K562 (cell line): ENCODE data around the gene NUPR1. TPM values are rescaled to one million over a fixed set of nuclear protein-coding genes. Genes with fewer than 3 reads are reported as not detected.

ENCODE experiments used
- ATAC-seq: fragments of 200-7000 bp; cut with Tn5 transposase; 3 replicates; pipeline ENCODE4 v1.9.1; 2020; ENCODE audit warnings: moderate library complexity
- BruUV-seq: library from RNA; stranded (reverse); fragments of 400-500 nt; replicated peaks from 2 replicates; lab custom pipeline; 2021; lab: Mats Ljungman, UMichigan
- CTCF ChIA-PET: fragments of 300-600 bp; formaldehyde crosslinking; extraction: SDS; loops from one replicate; lab custom pipeline; 2021; ENCODE audit warnings: low intra/inter-chr PET ratio; lab: Yijun Ruan, JAX
- POLR2A ChIA-PET: fragments of 300-600, 350-650 bp; sonication (Branson Sonifier 250); formaldehyde crosslinking; extraction: SDS; loops from one replicate; lab custom pipeline; 2021; ENCODE audit warnings: antibody characterized with exemption, inconsistent platforms; lab: Yijun Ruan, JAX
- DNase-seq, 4 experiments: peaks; one replicate each; pipeline versions ENCODE4 v3.0.0 to v3.0.0-alpha.2; 2011 to 2018; ENCODE audit warnings: low spot score in 3 of 4, mixed read lengths in 3 of 4; ENCODE audit errors: extremely low read depth in 1 of 4
- FAIRE-seq: peaks from 2 replicates; lab custom pipeline; 2011; peaks lifted over from hg19 to GRCh38; lab: Jason Lieb, UNC
- H2AFZ ChIP-seq: 2 replicates; pipeline ENCODE4 v1.6.0; 2011; ENCODE audit warnings: low read depth, low read length, control low read depth, inconsistent platforms
- H3K27ac ChIP-seq: fragments of 200-600 bp; 3 replicates; pipeline ENCODE4 v1.8.0; 2011; ENCODE audit warnings: low read depth, mild to moderate bottlenecking, control low read depth, inconsistent platforms, low read length, moderate library complexity, mixed read lengths; ENCODE audit errors: extremely low read depth
- H3K27me3 ChIP-seq, 2 experiments: fragments of 300-600 bp in 1 of 2; 2 replicates in 1 of 2; 3 replicates in 1 of 2; pipeline versions ENCODE4 v1.6.0 to v1.8.0; 2011; ENCODE audit warnings: inconsistent platforms in 2 of 2, low read length in 2 of 2, mild to moderate bottlenecking in 1 of 2, mixed read lengths in 1 of 2, moderate library complexity in 1 of 2; ENCODE audit not compliant: control insufficient read depth in 2 of 2, insufficient read depth in 2 of 2
- H3K36me3 ChIP-seq: fragments of 300-600 bp; 3 replicates; pipeline ENCODE4 v1.8.0; 2011; ENCODE audit warnings: mild to moderate bottlenecking, low read length, inconsistent platforms; ENCODE audit not compliant: control insufficient read depth, insufficient read depth
- H3K4me1 ChIP-seq, 2 experiments: fragments of 200-600 bp in 1 of 2; replicated peaks in 1 of 2; 2 replicates in 1 of 2; 3 replicates in 1 of 2; pipeline versions ENCODE4 v1.5.1 to v1.8.0; 2011; ENCODE audit warnings: inconsistent platforms in 2 of 2, low read length in 2 of 2, mild to moderate bottlenecking in 1 of 2, mixed read lengths in 1 of 2, moderate library complexity in 1 of 2; ENCODE audit not compliant: control insufficient read depth in 2 of 2, insufficient read depth in 2 of 2
- H3K4me2 ChIP-seq: 2 replicates; pipeline ENCODE4 v1.6.1; 2011; ENCODE audit warnings: low read length, control low read depth, inconsistent platforms, mixed read lengths; ENCODE audit not compliant: insufficient read depth
- H3K4me3 ChIP-seq: fragments of 200-600 bp; sonication (generic), shearing (Covaris generic); 2 replicates; pipeline ENCODE4 v1.5.1; 2016; ENCODE audit warnings: control low read depth, inconsistent platforms
- H3K79me2 ChIP-seq: fragments of 200-600 bp; 3 replicates; pipeline ENCODE4 v1.8.0; 2011; ENCODE audit warnings: low read length, inconsistent platforms; ENCODE audit not compliant: control insufficient read depth, insufficient read depth
- H3K9ac ChIP-seq, 2 experiments: 2 replicates each; pipeline versions ENCODE4 v1.6.0 to v1.6.1; 2011; ENCODE audit warnings: low read depth in 2 of 2, low read length in 2 of 2, control low read depth in 1 of 2, inconsistent platforms in 1 of 2, mild to moderate bottlenecking in 1 of 2, mixed read lengths in 1 of 2; ENCODE audit not compliant: insufficient read depth in 1 of 2
- H3K9me1 ChIP-seq: one replicate; pipeline ENCODE4 v1.6.0; 2011; ENCODE audit warnings: inconsistent platforms, mild to moderate bottlenecking, low read length, moderate library complexity; ENCODE audit not compliant: control insufficient read depth, insufficient read depth
- H3K9me3 ChIP-seq: replicated peaks from 2 replicates; pipeline ENCODE4 v1.5.1; 2011; ENCODE audit warnings: low read depth, low read length, inconsistent platforms; ENCODE audit not compliant: control insufficient read depth, insufficient read depth
- H4K20me1 ChIP-seq: replicated peaks from 2 replicates; pipeline ENCODE4 v1.6.1; 2011; ENCODE audit warnings: low read length, inconsistent platforms, mixed read lengths; ENCODE audit not compliant: control insufficient read depth, insufficient read depth
- SETDB1 ChIP-seq: IDR thresholded peaks from one replicate; pipeline ENCODE4 v1.6.1; 2012; ENCODE audit warnings: low read length, control low read depth, inconsistent platforms
- WGBS: fragments of 100-300 bp; shearing (Covaris generic); methylation state at CpG from one replicate; pipeline ENCODE4 v1.1.6; 2016; ENCODE audit warnings: low coverage, mixed read lengths; ENCODE audit not compliant: insufficient coverage; ENCODE audit errors: missing lambda C conversion rate; 5-methylcytosine and 5-hydroxymethylcytosine counted together
- in situ Hi-C: fragments of 300-500 bp; cut with MboI; formaldehyde crosslinking; loops from 4 replicates; pipeline ENCODE4 v1.15.0; 2018; ENCODE audit warnings: inconsistent platforms, mixed read lengths
- intact Hi-C: fragments of 100-400 bp; cut with micrococcal nuclease; formaldehyde crosslinking; loops from 2 replicates; pipeline ENCODE4 v1.14.2; 2022
- polyA plus RNA-seq, 8 experiments: library from polyadenylated mRNA; depleted of rRNA in 4 of 8; stranded (reverse) in 5 of 8; unstranded in 3 of 8; fragments of >200 nt; fragmentation: Nextera tagmentation in 2 of 8; fragmentation: Illumina TruSeq in 1 of 8; extraction: Ambion mirVana in 2 of 8; extraction: Trizol in 1 of 8; gene quantifications; 2 replicates each; pipeline versions ENCODE4 v1.2.1 to v1.2.3, GENCODE V29; 2011 to 2014; ENCODE audit warnings: inconsistent platforms in 1 of 8, missing spikeins in 1 of 8
- total RNA-seq, 7 experiments: library from RNA; depleted of rRNA in 6 of 7; stranded (reverse); fragments of >200 nt in 6 of 7; fragmentation: Illumina TruSeq in 2 of 7; extraction: Trizol in 2 of 7; gene quantifications; 2 replicates each; pipeline versions ENCODE4 v1.2.1 to v1.2.3, GENCODE V29; 2011 to 2021; ENCODE audit warnings: low replicate concordance in 1 of 7
- TF ChIP-seq, protein P1 (sequence below): sonication (generic); formaldehyde crosslinking; IDR thresholded peaks from 2 replicates; pipeline ENCODE4 v1.8.1; 2023; ENCODE audit warnings: mild to moderate bottlenecking, missing genetic modification reagents

Gene NUPR1
- total and polyA plus RNA-seq, 9 of the 15 experiments (the other 6 are each of a cell fraction or from before 2014, with no cell fraction given): 0.07 to 1.5 (median 0.27) TPM

DNA sequence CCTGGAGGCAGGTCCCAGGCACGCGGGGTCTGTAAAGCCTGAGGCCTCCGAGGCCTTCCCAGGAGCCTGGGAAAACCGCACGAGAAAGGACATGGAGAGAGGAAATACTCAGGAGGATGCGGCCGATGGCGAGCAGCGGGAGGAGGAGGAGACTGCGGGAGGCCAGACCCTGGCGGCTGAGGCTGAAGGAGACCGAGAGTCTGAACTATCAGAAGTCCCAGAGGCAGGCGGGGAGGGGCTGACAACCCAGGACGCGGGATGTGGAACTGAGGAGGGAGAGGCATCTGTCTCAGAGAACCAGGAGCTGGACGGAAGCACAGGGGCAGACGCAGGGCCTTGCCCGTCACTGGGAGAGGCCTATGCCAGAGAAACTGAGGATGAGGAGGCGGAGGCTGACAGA, 41.9 kb downstream of the NUPR1 start:
- intact Hi-C loops: no loop called here
- no peaks in the 10 kb centered on the region for H4K20me1 ChIP-seq
- H3K27me3 ChIP-seq: peaks cover 0 to 8% of the 10 kb centered on the region in 2 experiments; a peak in 1 of 5 replicates
- H3K4me2 ChIP-seq: no peak overlapping the region
- no peak for ATAC-seq
- FAIRE-seq: no peak
- no peaks in the 10 kb centered on the region; the same call in 2 of the 3 replicates for H3K79me2 ChIP-seq
- TF ChIP-seq, protein P1, sequence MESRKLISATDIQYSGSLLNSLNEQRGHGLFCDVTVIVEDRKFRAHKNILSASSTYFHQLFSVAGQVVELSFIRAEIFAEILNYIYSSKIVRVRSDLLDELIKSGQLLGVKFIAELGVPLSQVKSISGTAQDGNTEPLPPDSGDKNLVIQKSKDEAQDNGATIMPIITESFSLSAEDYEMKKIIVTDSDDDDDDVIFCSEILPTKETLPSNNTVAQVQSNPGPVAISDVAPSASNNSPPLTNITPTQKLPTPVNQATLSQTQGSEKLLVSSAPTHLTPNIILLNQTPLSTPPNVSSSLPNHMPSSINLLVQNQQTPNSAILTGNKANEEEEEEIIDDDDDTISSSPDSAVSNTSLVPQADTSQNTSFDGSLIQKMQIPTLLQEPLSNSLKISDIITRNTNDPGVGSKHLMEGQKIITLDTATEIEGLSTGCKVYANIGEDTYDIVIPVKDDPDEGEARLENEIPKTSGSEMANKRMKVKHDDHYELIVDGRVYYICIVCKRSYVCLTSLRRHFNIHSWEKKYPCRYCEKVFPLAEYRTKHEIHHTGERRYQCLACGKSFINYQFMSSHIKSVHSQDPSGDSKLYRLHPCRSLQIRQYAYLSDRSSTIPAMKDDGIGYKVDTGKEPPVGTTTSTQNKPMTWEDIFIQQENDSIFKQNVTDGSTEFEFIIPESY (CRISPR knock-in tag): peak; percentile 47; the same call in 1 of the 2 replicates
- no peak for TF ChIP-seq SETDB1
- H3K4me1 ChIP-seq: peaks cover 13 to 52% of the 10 kb centered on the region in 2 experiments
- 61% methylated on average over 18 of the region's 19 CpGs for WGBS
- ChIA-PET CTCF (no interaction called here), POLR2A (no interaction called here)
- no peak overlapping the region for H2AFZ ChIP-seq
- no peak for DNase-seq
- no peaks in the 10 kb centered on the region for H3K36me3 ChIP-seq
- no peaks in the 10 kb centered on the region for H3K9me3 ChIP-seq
- H3K9me1 ChIP-seq: no peaks in the 10 kb centered on the region
- H3K27ac ChIP-seq: no peak overlapping the region
- in situ Hi-C loops: loop anchor here (25.0 kb wide), 1 partner anchor 1715 kb away; no protein-coding TSS in a partner anchor
- no TSS peak for BruUV-seq
- H3K9ac ChIP-seq: peak overlapping the region in 1 of 2 experiments; percentile 74; a peak in 2 of 4 replicates
- H3K4me3 ChIP-seq: no peak overlapping the region
